NCI-H2107 treated with DMSO at 0.1 percent for 48 hours (cell line): ENCODE measurements around the gene C2CD3.
"Not testable (repeated sequence)": the region's sequence is repeated elsewhere in the genome, so short reads cannot be mapped to it uniquely, and the experiment has no call there.

Experiments used
- DNase-seq: peaks from one replicate; lab custom pipeline; 2025; ENCODE audit not compliant: unreplicated experiment; lab: John Stamatoyannopoulos, UW

The C2CD3 gene

DNA sequence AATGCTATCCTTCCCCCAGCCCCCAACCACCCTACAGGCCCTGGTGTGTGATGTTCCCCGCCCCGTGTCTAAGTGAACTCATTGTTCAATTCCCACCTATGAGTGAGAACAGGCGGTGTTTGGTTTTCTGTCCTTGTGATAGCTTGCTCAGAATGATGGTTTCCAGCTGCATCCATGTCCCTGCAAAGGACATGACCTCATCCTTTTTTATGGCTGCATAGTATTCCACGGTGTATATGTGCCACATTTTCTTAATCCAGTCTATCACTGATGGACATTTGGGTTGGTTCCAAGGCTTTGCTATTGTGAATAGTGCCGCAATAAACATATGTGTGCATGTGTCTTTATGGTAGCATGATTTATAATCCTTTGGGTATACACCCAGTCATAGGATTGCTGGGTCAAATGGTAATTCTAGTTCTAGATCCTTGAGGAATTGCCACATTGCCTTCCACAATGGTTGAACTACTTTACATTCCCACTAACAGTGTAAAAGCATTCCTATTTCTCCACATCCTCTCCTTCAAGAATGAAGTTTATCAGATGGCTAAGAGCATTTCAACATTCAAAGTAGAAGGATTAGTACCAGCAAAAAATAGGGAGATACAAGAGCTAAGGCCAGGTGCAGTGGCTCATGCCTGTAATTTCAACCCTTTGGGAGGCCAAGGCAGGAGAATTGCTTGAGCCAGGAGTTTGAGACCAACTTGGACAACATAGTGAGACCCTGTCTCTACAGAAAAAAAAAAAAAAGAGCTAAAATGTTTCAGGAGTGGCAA, 50.4 kb downstream of the C2CD3 start:
- DNase-seq = not testable (repeated sequence)

GRCh38 chr11:74116719-74117118, 54.1 kb downstream of the C2CD3 start:
- no peak for DNase-seq

DNA sequence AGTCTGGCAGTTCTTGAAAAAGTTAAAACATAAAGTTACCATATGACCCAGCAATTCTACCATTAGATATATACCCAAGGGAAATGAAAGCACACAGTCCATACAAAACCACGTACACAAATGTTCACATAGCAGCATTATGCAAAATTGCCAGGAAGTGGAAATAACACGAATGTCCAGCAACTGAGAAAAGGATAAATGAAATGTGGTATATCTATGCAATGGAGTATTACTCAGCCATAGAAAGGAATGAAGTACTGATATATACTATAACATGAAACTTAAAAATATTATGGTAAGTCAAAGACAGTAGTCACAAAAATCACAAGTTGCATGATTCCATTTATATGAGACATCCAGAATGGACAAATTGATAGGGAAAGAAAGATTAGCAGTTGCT, 57.9 kb downstream of the C2CD3 start:
- DNase-seq = no peak

- no peak for DNase-seq
Measured at GRCh38 chr11:74106124-74106523, 64.7 kb downstream of the C2CD3 start.

GRCh38 chr11:74102321-74102720, 68.5 kb downstream of the C2CD3 start:
- DNase-seq = no peak

DNA sequence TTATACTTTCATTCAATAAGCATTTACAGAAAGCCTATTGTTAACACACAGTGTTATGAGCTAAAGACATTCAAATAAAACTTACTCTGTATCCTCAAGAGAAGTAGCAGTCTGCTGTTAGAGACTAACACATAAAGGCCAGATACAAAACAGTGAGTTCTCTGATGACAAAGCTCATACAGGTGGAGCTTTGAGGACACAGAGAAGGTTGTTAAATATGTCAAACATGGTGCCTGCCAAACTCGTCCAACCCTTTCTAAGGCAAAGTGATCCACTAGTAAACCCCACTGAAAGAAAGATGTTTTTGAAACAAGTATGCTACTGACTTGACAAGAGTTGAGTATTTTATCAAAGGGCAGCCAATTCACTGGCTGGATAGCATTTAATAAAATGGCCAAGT, 70.1 kb downstream of the C2CD3 start:
- no peak for DNase-seq

GRCh38 chr11:74100231-74100630, 70.6 kb downstream of the C2CD3 start:
- DNase-seq = no peak

DNA sequence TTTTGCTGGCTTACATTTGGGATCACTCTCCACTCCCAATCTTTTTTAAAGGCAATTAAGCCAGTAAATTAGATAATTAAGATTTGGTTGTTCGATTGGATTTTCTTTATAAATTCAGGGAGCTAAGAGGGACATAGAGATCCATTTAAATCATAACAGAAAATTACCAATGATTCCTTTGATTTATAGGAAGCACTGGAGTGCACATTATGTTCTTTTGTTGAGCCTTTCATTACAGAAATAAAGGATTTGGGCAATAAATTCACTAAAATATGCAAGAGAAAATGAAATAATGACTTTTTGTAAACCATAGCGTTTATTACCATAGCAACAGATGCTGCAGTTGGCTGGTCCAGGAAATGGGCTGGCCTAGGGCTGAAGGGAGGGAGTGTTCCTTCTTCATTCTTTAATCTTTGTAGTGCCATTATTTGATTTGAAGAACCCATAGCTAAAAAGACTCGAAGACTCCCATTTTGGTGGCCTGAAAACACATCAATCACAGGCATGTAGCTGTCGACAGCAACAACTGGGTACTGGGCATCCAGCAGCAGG, 73.0 kb downstream of the C2CD3 start:
- no peak for DNase-seq

DNA sequence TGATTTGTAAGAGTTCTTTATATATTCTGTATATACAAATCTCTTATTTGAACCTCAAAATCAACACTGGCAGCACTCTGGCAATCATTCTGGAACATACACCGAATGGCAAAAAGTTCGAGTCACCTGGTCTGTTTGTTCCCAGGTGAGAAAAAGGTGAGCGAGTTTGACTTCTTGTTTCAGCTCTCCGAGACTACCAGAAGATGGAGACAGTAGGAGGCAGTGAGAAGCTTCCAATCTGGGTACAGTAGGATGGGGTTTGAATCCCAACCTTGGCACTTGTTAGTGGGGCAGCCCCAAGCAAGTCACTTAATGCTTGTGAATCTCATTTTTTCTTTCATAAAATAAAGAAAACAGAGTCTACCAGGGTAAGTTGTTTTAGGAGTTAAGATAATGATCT, 76.4 kb downstream of the C2CD3 start:
- no peak for DNase-seq

GRCh38 chr11:74092425-74092824, 78.4 kb downstream of the C2CD3 start:
- DNase-seq = no peak

GRCh38 chr11:74091549-74091948, 79.3 kb downstream of the C2CD3 start:
- no peak for DNase-seq

GRCh38 chr11:74090701-74091100, 80.1 kb downstream of the C2CD3 start:
- DNase-seq = no peak

DNA sequence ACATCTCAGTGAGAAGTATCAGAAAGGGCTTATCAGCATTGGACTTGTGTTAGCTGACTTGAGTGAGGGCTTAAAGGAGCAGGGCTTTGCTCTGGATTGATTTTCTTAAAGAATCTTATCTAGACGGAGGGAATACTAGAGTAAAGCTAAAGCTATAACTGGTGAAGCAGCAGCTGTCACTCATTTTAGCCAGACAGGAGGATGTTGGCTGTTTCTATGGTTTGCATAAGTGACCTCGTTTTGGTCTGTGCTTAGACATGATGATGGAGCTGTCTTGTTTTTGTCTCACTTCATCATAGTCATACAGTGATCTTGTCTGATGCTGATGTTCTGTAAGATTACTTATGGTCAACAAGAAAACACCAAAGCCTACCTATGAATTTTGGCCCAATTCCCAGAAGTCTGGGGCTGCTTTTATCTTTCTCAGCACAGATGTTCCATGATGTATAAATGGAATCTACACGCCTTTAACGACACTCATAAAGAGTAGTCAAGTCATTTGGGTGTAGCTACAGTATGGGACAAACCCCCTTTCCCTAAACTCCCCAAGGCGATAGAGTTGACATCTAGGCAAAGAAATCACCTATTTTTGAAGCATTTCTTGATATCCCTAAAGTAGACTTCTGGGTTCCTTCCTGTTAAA, 84.4 kb downstream of the C2CD3 start:
- DNase-seq = no peak

DNA sequence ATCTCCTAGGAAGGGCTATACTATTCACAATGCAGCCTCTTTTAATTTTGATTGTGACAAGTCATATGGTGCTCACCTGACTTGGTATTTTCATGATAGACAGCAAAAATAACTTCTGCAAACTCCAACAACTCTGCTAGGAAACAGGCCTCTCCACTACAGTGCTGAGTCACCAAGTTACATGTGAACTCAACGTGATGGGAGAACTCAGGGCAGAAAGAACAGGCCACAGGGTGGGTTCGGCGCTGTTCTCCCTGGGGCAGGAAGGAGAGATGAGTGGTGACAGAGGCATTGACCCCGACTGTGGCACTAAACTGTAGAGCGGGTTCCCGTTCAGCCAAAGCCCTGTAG, 85.3 kb downstream of the C2CD3 start:
- DNase-seq = no peak

GRCh38 chr11:74084796-74085541, 85.8 kb downstream of the C2CD3 start:
- DNase-seq = no peak

- not testable (repeated sequence) for DNase-seq
Measured at GRCh38 chr11:74083927-74084326, 86.9 kb downstream of the C2CD3 start.

- no peak for DNase-seq
Measured at GRCh38 chr11:74081428-74081827, 89.4 kb downstream of the C2CD3 start.

GRCh38 chr11:74077193-74077592, 93.6 kb downstream of the C2CD3 start:
- no peak for DNase-seq

DNA sequence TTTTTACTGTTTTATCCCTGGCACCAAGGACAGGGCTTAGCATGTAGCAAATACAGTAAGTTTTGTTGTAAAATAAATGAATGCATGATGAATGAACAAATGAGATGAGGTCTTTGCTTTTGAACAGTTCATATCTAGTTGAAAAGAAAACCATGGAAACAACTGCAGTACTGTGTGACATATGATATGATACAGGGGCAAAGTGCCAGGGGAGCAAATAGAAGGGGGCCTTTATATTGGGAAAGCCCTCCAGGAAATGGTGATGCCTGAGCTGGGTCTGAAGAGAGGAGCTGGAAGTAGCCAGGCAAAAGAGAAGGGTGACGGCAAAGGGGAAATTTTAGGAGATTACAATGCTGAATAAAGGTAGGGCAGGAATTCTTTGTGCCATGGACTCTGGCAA, 98.1 kb downstream of the C2CD3 start:
- no peak for DNase-seq

DNA sequence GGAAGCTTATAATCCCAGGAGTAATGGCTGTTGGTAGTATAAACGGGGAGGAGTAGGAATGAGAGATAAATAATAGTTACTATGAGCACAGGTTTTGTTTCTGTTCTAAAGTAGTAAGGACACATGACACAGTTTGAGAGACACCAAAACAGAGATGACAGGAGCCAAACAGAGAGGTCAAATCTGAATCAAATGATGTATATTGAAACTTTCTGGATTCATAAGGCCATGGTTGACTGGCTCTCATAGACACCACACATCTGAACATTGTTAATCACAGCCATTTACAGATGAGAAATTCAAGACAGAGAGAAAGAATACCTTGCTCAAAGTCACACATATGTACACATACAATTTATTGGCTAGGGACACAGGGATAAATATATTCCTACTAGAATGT, 98.5 kb downstream of the C2CD3 start:
- DNase-seq = no peak

DNA sequence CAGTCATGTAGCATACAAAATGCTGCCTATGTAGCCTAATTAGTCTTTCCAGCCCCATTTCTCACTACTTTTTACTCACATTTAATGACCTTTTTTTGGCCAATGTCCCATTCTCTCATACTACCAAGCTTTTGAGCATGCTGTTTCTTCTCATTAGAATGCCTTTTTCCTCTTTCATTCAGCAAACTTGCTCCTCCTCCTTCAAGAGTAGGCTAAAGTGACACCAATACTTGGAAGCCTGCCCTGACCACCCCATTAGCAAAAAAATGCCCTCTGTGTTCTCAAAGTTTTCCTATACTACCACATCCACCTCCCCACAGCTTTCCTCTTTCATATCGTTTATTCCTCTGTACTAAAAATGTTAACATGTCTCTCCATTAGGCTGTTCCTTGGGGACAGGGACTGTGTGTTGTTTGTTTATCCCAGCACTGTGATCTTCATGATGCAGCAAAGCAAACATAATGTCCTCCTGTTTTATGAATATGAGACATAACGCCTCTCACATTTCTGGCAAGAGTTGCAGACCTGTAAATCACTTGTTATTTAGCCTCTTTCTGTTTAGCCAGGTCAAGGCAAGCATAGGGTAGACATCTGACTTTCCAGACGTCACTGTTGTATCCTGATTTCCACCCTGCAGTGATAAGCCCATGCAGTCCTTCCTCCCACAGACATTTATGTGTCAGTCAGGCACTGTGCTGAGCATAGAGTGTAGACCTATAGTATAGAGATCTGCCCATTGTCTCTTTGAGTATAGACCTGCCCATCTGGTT, 99.9 kb downstream of the C2CD3 start:
- DNase-seq = no peak
